ENCODE results near the gene IFI35. TPM values are rescaled to one million over a fixed set of nuclear protein-coding genes. Genes with fewer than 3 reads are reported as not detected.

Gene IFI35
- total RNA-seq, 1 donor, result 31.5 TPM

- peak overlapping the region; percentile 99 for H3K4me3 ChIP-seq (ENCODE audit: low read depth, low read length)
- no peak for TF ChIP-seq CTCF (IDR thresholded peaks at IDR 0.05; ENCODE audit: insufficient read depth, low read depth, low read length)
- DNase-seq (ENCODE audit: low read depth), result peak; percentile 74
Observed at GRCh38 chr17:43018932-43019331, 12.3 kb downstream of the IFI35 start.

- TF ChIP-seq CTCF (IDR thresholded peaks at IDR 0.05; ENCODE audit: insufficient read depth, low read depth, low read length), result no peak
- H3K4me3 ChIP-seq (ENCODE audit: low read depth, low read length), result peak overlapping the region; percentile 99
- peak; percentile 44 for DNase-seq (ENCODE audit: low read depth)
Observed at GRCh38 chr17:43019418-43019817, 12.8 kb downstream of the IFI35 start.

- TF ChIP-seq CTCF (IDR thresholded peaks at IDR 0.05; ENCODE audit: insufficient read depth, low read depth, low read length), result no peak
- DNase-seq (ENCODE audit: low read depth), result peak; percentile 59
- peak overlapping the region; percentile 99 for H3K4me3 ChIP-seq (ENCODE audit: low read depth, low read length)
Observed at GRCh38 chr17:43020030-43020621, 13.5 kb downstream of the IFI35 start.

- peak overlapping the region; percentile 99 for H3K4me3 ChIP-seq (ENCODE audit: low read depth, low read length)
- DNase-seq (ENCODE audit: low read depth), result peak; percentile 83
- no peak for TF ChIP-seq CTCF (IDR thresholded peaks at IDR 0.05; ENCODE audit: insufficient read depth, low read depth, low read length)
Observed at GRCh38 chr17:43020789-43021740, 14.5 kb downstream of the IFI35 start.

- H3K4me3 ChIP-seq (ENCODE audit: low read depth, low read length), result peak within 1 kb of the TSS; percentile 99
- DNase-seq (ENCODE audit: low read depth), result peak; percentile 80
- TF ChIP-seq CTCF (IDR thresholded peaks at IDR 0.05; ENCODE audit: insufficient read depth, low read depth, low read length), result no peak
Observed at GRCh38 chr17:43021741-43022512, 15.3 kb downstream of the IFI35 start, which contains the start of gene VAT1. Gene VAT1 (minus strand): TSS chr17:43022385. CDS start chr17:43022322, 63 bp downstream.

- peak; percentile 96 for DNase-seq (ENCODE audit: low read depth)
- peak within 1 kb of the TSS; percentile 66 for H3K4me3 ChIP-seq (ENCODE audit: low read depth, low read length)
- peak; percentile 82 for TF ChIP-seq CTCF (IDR thresholded peaks at IDR 0.05; ENCODE audit: insufficient read depth, low read depth, low read length)
Observed at GRCh38 chr17:43024407-43025289, 18.1 kb downstream of the IFI35 start, which contains the start of gene RND2. Gene RND2 (plus strand): TSS chr17:43025231. CDS start chr17:43025348, 117 bp downstream.
